GM21528 (cell line): Measurements from ENCODE around the gene ARFRP1.

Experiments used
- ATAC-seq: cut with Tn5 transposase; IDR thresholded peaks from one replicate; pipeline ENCODE4 v1.9.1; 2021; ENCODE audit warnings: mild to moderate bottlenecking, moderate library complexity; ENCODE audit not compliant: unreplicated experiment, low FRiP score

Gene ARFRP1

DNA sequence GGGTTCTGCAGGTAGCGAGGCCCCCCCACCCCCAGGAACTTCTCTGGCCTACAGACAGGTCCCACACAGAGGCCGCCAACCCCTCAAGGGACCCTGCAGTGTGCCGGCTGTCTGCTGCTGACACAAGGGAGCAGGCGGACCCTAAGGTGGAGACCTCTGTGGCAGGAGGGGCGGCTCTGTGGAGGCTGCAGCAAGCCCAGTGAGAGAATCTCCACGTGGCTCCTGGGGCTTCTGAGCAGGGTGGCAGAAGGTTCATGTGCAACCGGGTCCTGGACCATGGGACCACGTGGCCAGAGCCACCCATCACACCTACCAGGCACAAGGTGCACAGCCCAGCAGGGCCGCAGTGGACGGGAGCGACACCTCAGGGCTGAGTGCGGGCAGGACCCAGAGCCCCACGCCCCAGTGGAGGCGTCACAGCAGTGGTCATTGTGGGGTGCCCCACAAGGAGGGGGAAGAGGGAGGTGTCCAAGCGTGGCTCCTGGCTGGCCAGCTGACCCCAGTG, 4.3 kb downstream of the ARFRP1 start:
- ATAC-seq: no peak

GRCh38 chr20:63702751-63703470, 4.9 kb downstream of the ARFRP1 start:
- ATAC-seq: no peak

GRCh38 chr20:63702036-63702665, 5.6 kb downstream of the ARFRP1 start:
- ATAC-seq: no peak

- no peak for ATAC-seq
Observed at GRCh38 chr20:63701329-63702035, 6.3 kb downstream of the ARFRP1 start.

GRCh38 chr20:63701051-63701328, 6.8 kb downstream of the ARFRP1 start:
- ATAC-seq: no peak

DNA sequence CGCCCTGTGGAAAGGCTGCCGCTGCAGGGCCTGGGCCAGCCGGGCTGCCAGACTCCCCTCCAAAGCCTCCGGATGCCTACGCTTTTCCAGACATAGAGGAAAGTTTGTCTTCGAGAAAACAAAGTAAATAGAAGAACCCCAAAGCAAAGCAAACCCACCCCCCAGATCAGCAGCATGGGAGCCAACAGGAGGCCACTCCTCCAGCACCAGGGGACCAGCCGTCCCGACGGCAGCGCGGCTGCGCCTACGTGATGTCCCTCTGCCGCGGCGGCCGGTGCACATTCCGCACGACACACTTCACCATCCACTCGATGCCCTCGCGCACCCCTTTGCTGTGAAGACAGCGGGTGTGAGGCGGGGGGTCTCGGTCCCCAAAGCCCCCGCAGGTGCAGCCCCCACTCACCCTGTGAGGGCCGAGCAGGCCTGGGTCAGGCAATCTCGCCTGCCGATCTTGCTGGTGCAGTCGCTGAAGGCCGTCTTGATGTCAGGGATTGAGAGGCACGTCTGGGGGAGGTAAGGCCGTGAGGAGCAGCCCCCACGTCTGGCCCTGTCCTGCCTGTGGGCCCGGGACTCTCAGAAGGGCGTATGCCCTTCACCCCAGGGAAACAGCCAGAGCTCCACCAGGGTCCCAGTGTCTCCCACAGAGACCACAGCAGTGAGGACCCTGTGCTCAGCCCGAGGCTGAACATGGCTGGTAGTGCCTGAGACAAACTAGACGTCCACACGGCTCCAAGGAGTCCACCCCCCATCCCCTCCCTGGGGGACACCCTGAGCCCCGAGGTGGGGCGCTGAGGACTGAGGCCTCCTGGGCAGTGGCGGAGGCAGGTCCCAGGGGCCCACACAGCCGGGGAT, 7.4 kb downstream of the ARFRP1 start:
- no peak for ATAC-seq

DNA sequence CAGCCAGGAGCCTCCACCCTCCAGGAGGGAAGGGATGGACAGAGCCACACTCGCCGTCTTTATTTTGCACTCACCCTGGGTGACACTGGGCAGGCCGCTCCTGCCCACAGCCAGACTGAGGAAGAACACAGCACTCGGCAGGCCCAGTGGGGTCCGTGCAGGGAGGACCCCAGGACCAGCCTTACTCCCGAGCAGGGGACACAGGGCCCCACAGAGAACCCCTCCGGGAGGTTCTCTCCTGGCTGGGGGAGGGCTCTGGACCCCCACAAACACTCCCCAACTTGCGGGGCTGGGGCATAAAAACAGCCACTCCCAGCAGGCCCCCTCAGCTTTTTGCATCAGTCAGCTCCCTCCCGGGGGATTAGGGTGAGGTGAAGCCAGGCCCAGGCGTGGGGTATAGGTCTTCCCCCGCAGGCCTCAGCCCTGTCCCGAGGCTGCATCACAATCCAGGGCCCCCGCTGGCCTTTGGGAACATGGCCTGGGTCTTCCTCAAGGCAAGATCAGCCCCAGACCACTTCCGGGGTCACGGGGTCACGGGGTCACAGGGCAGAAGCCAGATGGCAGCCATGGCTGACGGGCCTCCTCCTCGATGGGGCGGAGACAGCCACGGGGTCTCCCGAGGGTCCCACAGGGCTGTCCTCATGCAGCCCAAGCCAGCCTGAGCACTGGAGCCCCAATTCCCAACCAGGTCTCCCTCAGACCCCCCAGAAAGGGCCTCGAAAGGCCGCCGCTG, 8.1 kb downstream of the ARFRP1 start:
- no peak for ATAC-seq

DNA sequence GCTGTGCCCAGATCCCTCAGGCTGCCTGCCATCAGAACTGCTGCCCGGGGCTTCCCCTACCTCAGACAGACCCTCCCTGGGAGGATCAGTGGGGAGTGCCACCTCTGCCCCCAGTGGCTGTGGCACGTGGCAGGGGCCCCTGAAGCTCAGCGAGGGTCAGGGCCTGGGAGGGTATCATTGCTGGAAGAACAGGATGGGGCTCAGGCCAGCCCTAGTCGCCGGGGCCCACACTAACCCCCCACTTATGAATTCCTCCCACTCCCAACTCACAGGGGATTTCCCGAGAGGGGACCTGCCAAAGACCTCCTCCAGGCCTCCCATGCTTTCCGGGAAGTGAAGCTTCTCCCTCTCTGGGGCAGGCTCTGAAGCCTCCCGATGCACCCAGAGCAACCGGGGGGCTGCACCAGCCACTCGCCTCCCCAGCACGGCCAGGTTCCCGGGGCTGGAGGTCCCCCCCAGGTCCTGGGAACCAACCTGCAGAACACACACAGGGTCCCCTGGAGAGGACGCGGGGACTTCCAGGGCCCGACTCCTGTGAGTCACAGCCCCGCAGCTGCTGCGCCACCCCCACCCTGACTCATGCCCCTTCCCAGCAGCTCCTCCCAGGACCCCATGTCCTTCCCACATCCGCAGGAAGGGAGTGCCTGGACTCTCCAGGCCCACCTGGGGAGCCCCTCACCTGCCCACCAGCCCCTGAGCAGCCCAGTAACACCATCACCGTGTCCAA, 8.9 kb downstream of the ARFRP1 start:
- ATAC-seq: no peak

DNA sequence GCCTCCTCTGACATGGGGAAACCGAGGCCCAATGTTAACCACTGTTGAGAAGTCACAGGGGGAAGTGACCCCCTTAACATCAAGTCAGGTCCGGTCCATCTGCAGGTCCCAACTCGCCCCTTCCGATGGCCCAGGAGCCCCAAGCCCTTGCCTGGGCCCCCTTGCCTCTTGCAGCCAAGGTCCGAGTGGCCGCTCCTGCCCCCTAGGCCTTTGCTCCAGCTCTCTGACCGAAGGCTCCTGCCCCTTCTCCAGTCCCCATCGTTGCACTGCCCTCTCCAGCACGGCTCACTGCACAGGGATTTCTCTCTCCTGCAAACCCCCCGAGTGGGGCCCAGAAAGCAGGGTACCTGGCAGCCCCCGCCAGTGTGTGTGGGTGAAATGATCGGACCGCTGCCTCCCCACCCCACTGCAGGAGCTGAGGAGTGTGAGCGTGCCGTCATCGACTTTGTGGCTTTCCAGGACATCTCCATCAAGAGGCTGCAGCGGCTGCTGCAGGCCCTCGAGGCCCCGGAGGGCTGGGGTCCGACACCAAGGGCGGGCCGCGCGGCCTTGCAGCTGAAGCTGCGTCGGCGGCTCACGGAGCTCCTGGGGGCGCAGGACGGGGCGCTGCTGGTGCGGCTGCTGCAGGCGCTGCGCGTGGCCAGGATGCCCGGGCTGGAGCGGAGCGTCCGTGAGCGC, 9.8 kb downstream of the ARFRP1 start:
- no peak for ATAC-seq

- ATAC-seq: no peak
Observed at GRCh38 chr20:63697357-63697867, 10.4 kb downstream of the ARFRP1 start.

DNA sequence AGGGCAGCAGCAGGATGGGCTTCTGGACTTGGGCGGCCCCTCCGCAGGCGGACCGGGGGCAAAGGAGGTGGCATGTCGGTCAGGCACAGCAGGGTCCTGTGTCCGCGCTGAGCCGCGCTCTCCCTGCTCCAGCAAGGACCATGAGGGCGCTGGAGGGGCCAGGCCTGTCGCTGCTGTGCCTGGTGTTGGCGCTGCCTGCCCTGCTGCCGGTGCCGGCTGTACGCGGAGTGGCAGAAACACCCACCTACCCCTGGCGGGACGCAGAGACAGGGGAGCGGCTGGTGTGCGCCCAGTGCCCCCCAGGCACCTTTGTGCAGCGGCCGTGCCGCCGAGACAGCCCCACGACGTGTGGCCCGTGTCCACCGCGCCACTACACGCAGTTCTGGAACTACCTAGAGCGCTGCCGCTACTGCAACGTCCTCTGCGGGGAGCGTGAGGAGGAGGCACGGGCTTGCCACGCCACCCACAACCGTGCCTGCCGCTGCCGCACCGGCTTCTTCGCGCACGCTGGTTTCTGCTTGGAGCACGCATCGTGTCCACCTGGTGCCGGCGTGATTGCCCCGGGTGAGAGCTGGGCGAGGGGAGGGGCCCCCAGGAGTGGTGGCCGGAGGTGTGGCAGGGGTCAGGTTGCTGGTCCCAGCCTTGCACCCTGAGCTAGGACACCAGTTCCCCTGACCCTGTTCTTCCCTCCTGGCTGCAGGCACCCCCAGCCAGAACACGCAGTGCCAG, 11.0 kb downstream of the ARFRP1 start, which contains the start of gene TNFRSF6B:
Gene TNFRSF6B (plus strand): TSS at position 25 of the 729 bp plus-strand sequence. CDS start 116 bp downstream, at position 141.
- no peak for ATAC-seq

- no peak for ATAC-seq
Observed at GRCh38 chr20:63696306-63696627, 11.5 kb downstream of the ARFRP1 start.

DNA sequence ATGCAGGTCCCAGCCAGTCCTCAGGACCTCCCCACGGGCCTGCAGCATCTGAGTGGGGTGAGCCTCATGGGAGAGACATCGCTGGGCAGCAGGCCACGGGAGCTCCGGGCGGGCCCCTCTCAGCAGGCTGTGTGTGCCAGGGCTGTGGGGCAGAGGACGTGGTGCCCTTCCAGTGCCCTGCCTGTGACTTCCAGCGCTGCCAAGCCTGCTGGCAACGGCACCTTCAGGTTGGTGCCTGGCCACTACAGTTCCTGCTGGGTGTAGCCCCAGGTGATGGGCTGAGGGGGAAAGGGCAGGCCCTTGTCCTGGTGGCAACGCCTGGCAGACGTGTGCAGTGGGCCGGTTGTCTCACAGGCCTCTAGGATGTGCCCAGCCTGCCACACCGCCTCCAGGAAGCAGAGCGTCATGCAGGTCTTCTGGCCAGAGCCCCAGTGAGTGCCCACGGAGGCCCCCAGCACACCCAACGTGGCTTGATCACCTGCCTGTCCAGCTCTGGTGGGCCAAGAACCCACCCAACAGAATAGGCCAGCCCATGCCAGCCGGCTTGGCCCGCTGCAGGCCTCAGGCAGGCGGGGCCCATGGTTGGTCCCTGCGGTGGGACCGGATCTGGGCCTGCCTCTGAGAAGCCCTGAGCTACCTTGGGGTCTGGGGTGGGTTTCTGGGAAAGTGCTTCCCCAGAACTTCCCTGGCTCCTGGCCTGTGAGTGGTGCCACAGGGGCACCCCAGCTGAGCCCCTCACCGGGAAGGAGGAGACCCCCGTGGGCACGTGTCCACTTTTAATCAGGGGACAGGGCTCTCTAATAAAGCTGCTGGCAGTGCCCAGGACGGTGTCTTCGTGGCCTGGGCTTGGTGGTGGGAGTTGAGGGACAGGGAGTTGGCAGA, 12.1 kb downstream of the ARFRP1 start:
- ATAC-seq: no peak

DNA sequence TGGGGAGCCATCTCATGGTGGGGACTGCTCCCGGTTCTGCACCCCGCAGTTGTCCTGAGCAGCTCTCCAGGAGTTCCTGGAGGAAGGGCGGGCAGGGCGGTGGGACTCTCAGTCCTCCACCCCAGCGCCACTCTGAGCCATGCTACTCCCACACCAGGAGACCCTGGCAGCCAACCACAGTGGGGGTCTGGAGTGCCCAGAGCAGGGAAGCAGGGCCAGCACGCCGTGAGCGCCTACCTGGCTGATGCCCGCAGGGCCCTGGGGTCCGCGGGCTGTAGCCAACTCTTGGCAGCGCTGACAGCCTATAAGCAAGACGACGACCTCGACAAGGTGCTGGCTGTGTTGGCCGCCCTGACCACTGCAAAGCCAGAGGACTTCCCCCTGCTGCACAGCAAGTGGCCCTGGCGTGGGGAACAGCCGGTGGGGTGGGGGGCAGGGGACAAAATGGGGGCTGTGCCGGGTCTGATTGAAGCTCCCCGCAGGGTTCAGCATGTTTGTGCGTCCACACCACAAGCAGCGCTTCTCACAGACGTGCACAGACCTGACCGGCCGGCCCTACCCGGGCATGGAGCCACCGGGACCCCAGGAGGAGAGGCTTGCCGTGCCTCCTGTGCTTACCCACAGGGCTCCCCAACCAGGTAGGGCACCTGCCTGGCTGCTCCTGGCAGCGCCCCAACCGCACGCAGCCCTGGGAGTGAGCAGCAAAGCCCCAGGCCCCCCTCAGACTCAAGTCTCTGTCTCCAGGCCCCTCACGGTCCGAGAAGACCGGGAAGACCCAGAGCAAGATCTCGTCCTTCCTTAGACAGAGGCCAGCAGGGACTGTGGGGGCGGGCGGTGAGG, 13.0 kb downstream of the ARFRP1 start:
- ATAC-seq: no peak

GRCh38 chr20:63693733-63694583, 13.8 kb downstream of the ARFRP1 start:
- no peak for ATAC-seq
